Stimulated activated CD8-positive, alpha-beta memory T cell treated with anti-CD3 and anti-CD28 coated beads, Interleukin-15, amount 100 ng/mL, for 1 hour (primary cell): Measurements from ENCODE around the gene KIF25.
"Not testable (repeated sequence)": the region's sequence is repeated elsewhere in the genome, so short reads cannot be mapped to it uniquely, and the experiment has no call there.

Experiments used
- DNase-seq: peaks from one replicate; pipeline ENCODE4 v3.0.0-alpha.2; 2020; ENCODE audit warnings: low read depth

Gene KIF25

DNA sequence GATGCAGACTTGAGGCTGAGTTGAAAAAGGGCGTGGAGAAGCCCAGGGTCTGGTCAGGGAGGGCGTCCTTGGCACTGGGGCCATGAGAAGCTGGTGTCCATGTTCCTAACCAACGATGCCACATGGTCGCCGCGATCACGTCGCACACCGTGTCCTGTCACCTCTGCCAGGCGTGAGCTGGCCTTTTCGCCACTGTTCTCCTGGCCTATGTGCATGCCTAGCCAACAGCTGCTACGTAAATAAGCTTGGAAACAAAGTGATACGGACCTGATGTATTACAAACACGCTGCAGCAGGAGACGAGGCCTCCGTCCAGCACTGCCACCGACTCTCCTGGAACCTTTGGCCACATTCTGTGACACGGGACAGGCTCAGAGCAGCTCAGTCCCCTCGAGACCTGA is 22.0 kb upstream of the KIF25 start:
- DNase-seq = no peak

GRCh38 chr6:167976116-167976657 is 21.3 kb upstream of the KIF25 start:
- not testable (repeated sequence) for DNase-seq

DNA sequence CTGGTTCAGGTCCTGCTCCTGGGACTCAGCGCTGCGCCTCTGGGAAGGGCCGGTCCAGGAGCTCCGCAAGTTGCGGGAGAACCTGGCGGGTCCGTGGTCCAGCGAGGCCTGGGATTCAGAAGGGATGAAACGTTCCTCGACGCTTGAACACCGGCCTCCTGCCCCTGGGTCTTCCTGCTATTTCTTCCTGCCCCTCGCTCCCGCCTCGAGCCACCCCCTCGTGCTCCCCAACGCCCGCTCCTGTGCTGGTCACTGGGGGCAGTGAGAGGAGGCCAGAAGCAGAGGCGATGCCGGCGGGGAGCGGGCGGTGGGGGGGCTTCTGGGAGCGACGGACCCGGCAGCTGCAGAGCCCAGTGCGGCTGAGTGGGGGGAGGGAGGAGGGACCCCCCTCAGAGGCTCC is 20.8 kb upstream of the KIF25 start:
- DNase-seq = no peak

DNA sequence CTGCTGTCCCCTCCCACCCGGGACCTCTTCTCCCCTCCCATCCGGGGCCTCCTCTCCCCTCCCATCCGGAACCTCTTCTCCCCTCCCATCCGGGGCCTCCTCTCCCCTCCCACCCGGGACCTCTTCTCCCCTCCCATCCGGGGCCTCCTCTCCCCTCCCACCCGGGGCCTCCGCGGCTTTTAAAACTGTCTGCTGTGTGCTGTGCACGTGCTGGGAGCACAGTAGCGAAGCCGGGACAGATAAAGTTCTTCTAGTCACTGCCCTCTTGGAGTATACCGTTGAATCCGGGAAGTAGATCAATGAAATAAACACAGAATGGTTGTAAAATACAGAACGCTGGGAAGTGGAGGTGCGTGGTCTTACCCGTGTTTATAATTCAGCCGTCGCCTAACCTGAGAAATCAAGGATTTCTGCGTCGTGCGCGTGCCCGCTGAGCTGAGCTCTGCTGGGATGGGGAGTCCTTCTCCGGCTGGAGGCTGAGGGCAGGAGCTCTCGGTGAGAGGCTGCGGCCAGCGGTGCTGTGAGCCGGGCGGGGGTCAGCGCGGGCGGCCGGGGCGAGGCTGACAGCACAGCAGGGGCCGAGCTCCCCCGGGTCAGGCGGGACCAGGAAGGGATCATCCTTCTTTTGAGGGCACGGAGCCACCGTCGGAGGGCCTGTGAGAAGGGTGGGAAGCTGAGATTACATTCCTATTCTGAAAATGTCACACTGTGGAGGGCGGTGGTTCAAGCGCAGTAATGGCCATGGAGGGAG is 19.6 kb upstream of the KIF25 start:
- no peak for DNase-seq

DNA sequence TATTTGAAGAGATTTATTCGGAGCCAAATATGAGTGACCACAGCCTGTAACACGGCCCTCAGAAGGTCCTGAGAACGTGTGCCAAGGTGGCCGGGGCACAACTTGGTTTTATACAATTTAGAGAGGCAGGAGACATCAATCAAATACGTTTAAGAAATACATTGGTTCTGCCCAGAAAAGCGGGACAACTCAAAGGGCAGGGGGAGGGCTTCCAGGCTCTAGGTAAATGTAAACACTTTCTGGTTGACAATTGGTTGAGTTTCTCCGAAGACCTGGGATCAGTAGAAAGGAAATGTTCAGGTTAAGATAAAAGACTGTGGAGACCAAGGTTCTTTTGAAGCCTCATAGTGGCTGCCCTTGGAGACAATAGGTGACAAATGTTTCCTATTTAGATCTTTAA is 18.9 kb upstream of the KIF25 start:
- DNase-seq = no peak

- DNase-seq = no peak
These were observed 17.9 kb upstream of the KIF25 start for GRCh38 chr6:167979436-167980139.

DNA sequence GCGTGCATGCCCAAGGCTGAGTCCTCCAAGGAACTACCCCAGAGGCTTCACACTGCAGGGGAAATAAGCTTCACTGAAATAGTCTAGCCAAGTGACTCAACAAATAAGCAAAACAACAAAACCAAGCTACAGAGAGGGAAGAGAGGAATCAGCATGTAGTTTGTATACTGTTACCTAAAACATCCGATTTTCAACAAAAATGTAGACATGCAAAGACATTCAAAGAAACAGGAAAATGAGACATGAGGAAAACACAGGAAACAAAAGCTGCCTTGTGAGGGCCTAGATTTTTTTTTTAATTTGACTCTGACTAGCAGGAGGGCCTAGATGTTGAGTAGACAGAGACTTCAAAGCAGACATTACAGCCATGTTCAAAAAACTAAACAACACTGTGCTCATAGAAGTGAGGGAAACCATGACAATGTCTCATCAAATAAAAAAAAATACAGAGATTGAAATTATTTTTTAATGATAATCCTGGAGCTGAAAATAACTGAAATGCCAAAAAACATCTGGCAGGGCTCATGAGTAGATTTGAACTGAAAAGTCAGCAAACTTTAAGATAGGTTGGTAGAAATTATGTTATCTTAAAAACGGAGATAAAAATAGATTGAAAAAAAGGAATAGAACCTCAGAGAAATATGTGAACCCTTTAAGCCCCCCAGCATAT is 16.4 kb upstream of the KIF25 start:
- DNase-seq = no peak

DNA sequence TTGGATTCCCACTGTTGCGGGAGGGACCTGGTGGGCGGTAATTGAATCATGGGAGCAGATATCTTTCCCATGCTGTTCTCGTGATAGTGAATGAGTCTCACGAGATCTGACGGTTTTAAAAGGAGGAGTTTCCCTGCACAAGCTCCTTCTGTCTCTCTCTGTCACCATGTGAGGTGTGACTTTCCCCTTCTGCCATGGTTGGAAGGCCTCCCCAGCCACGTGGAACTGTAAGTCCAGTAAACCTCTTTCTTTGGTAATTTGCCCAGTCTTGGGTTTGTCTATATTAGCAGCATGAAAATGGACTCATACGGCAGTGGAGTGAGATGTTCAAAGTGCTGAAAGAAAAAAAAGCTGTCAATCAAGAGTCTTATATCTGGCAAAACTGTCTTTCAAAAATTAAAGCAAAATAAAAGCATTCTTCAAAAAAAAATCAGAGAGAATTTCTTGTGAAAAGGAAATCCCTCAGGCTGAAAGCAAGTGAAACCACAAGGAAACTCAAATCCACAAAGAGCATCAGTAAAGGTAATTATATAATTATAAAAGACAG is 15.5 kb upstream of the KIF25 start:
- no peak for DNase-seq

- DNase-seq = no peak
These were observed 13.2 kb upstream of the KIF25 start for GRCh38 chr6:167984144-167984719.

- DNase-seq = no peak
These were observed 12.4 kb upstream of the KIF25 start for GRCh38 chr6:167984876-167985604.

DNA sequence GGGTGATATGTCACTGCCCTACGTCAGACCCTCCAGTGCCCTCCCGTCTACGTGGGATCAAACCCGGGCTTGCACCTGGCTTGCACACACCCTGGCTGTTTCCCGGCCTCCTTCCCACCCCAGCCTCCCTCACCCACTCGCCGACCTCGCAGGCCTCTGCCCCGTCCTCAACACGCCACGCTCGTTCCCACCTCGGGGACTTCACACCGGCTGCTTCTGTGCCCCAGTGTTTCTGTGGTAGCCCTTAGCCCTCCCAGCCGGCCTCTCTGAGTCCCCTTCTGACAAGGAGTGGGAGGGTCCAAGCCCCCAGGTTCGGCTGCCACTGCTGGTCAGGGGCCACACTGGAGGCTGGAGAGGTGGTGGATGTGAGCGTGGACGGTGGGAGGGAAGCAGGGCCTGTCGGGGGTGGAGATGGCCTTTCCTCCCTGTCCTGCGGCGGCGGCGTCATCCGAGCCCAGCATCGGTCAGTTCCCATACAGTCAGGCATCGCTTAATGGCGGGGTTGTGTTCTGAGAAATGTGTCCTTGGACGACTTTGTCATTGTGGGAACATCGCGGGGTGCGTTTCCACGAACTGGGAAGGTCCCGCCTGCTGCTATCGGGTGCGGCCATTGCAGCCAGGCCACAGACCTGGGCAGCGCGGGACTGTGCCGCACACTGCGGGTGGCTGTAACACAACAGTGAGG is 11.4 kb upstream of the KIF25 start:
- no peak for DNase-seq

DNA sequence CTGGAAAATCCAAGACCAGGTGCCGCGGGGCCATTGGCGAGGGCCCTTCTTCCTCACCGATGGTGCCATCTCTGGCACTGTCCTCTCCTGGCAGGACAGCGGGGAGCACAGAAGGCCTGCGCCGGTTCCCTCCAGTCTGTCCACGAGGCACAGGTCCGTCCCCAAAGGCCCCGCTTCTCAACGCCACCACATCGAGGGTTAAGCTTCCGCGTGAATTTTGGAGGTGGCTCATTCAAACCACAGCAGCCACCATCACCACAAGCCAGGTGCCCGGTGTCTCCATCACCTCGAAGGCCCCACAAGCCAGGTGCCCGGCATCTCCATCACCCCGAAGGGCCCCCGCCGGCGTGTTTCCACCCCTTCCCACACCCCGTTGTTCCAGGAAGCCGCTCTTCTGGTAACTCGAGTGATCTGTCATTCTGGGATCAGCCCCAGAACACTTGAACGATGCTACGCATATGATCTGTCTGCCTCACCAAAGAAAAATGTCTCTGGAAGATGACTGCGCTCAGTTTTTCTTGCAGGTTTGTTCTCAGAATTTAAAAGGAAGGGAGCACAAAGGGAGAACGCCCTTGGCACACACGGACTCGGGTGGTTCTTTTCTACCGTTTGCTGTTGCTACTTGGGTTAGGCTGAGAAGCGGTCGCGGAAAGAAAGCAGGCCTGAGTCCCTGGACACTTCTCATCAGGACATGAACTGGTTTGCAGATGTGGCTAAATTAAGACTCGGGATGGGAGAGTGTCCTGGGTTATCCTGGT is 9.9 kb upstream of the KIF25 start:
- DNase-seq = no peak

- no peak for DNase-seq
These were observed 9.3 kb upstream of the KIF25 start for GRCh38 chr6:167988154-167988495.

DNA sequence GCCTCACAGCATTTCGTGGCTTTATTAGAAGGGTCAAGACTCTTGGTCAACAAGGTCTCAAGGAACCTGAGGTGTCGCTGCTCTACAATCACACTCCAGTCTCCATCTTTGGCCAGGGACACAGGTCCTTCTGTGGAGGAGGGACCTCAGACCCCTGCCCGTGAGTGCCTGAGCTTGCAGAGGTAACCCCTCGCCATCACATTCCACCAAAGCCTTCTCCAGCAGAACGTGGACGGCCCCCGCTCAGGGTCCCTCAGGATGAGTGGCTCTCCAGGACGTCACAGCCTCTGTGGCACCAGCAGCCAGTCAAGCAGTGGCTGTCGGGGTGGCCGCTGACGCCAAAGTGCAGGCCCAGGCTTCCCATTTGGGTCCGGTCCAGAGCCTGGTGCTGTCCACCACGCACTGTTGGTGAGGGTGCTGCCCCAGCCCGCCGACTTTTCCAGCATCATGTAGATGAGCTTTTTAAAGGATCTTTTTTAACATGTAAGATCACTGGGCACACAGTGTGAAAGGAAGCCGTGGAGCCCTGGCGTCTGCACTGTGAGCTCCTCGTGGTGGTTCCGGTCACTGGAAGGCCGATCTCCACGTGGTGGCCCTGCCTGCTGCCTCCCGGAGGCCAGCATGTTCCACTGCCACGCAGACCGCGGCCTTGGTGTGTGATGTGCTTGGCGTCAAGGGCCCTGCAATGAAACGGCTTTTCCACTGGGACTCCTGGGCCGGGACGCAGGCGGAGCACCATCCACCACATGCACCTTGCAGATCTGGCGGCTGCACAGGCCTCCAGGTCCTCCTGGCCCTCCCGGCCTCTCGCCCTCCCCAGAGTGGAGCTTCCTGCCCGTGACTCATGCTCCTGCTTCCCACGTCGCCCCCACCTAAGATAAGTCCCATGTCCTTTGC is 8.3 kb upstream of the KIF25 start:
- DNase-seq = no peak

- no peak for DNase-seq
These were observed 7.2 kb upstream of the KIF25 start for GRCh38 chr6:167990016-167990945.

DNA sequence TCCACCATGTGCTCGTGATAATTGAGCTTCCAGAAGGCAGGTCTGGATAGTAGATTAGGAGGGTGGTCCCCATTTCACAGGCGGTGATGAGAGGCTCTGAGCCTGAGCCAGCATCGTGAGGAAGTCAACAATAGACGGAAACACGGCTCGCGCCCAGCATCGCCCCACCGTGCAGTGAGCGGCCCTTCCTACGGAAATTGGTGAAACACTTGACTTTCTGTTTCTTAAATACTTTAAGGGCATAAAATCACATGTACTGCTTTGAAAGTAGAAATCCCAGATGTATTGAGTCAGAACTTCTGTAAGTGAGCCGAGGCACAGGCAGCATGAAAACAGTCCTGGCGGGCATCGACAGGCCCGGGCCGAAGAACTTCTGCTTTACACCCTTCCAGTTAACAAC is 4.3 kb upstream of the KIF25 start:
- DNase-seq = no peak

DNA sequence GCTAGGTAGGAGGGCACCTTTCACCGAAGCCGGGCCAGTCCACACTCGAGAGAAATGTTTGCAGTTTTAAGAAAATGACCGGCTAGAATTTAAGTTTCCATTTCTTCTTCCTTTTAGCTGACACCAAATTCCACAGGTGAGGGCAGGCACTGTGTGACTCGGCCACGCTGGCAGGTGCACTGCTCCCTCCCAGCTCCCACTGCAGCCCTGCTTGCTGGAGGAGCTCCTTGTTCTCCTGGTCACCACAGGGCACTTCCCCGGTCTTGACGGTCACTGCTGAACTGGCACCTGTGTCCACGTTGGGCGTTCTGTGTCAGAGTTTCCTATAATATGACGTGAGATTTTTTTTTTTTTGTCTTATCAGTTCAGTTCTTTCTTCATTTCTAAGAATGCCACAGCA is 3.6 kb upstream of the KIF25 start:
- no peak for DNase-seq

GRCh38 chr6:167995302-167995701 is 2.2 kb upstream of the KIF25 start:
- DNase-seq = no peak
